CD8-positive, alpha-beta memory T cell (primary cell): Measurements from ENCODE around the gene ANKRD44. TPM values are rescaled to one million over a fixed set of nuclear protein-coding genes. Genes with fewer than 3 reads are reported as not detected.

Experiments
- CTCF ChIA-PET: fragments of 350-600 bp; sonication (Branson Sonifier 250); formaldehyde crosslinking; loops from one replicate; lab custom pipeline; 2021; ENCODE audit warnings: antibody characterized with exemption; lab: Charles Lee
- POLR2A ChIA-PET: fragments of 350-600 bp; sonication (Branson Sonifier 250); formaldehyde crosslinking; loops from one replicate; lab custom pipeline; 2021; ENCODE audit warnings: antibody characterized with exemption; lab: Charles Lee
- DNase-seq, 5 donors: peaks; one replicate each; pipeline versions ENCODE4 v3.0.0 to v3.0.0-alpha.2; 2020 to 2022; ENCODE audit warnings: mixed read lengths in 1 of 5
- H3K27ac ChIP-seq: one replicate; pipeline ENCODE4 v1.7.0; 2013; ENCODE audit warnings: low read depth, mild to moderate bottlenecking, low read length, moderate library complexity
- H3K27me3 ChIP-seq: 2 replicates; pipeline ENCODE4 v1.7.0; 2013; ENCODE audit warnings: low read length, mild to moderate bottlenecking; ENCODE audit not compliant: insufficient read depth, poor library complexity, severe bottlenecking
- H3K36me3 ChIP-seq: 2 replicates; pipeline ENCODE4 v1.7.0; 2013; ENCODE audit warnings: mild to moderate bottlenecking, low read length, moderate library complexity; ENCODE audit not compliant: insufficient read depth
- H3K4me1 ChIP-seq: 2 replicates; pipeline ENCODE4 v1.7.0; 2013; ENCODE audit warnings: mild to moderate bottlenecking, low read length, moderate library complexity; ENCODE audit not compliant: insufficient read depth
- H3K4me3 ChIP-seq: 2 replicates; pipeline ENCODE4 v1.7.0; 2013; ENCODE audit warnings: mild to moderate bottlenecking, low read length
- H3K9me3 ChIP-seq: 2 replicates; pipeline ENCODE4 v1.7.0; 2013; ENCODE audit warnings: mild to moderate bottlenecking, low read length
- H3K27ac Mint-ChIP-seq, 8 donors: one replicate each; pipeline ENCODE4 v1.8.0; 2020 to 2021; ENCODE audit warnings: mixed read lengths in 8 of 8, mild to moderate bottlenecking in 6 of 8, inconsistent platforms in 3 of 8, moderate library complexity in 3 of 8
- H3K27me3 Mint-ChIP-seq, 2 donors: one replicate each; pipeline ENCODE4 v1.8.0; 2020 to 2021; ENCODE audit warnings: mixed read lengths in 2 of 2, mild to moderate bottlenecking in 1 of 2, moderate library complexity in 1 of 2
- H3K36me3 Mint-ChIP-seq, 3 donors: one replicate each; pipeline ENCODE4 v1.8.0; 2020 to 2021; ENCODE audit warnings: mixed read lengths in 3 of 3, inconsistent platforms in 1 of 3, mild to moderate bottlenecking in 1 of 3
- H3K4me1 Mint-ChIP-seq, 3 donors: one replicate each; pipeline ENCODE4 v1.8.0; 2020 to 2021; ENCODE audit warnings: mixed read lengths in 3 of 3, inconsistent platforms in 1 of 3, mild to moderate bottlenecking in 1 of 3
- H3K4me3 Mint-ChIP-seq, 7 donors: one replicate each; pipeline ENCODE4 v1.8.0; 2020 to 2021; ENCODE audit warnings: mixed read lengths in 7 of 7, mild to moderate bottlenecking in 6 of 7, moderate library complexity in 4 of 7, inconsistent platforms in 2 of 7
- H3K9me3 Mint-ChIP-seq, 5 donors: one replicate each; pipeline ENCODE4 v1.8.0; 2020 to 2022; ENCODE audit warnings: mixed read lengths in 5 of 5, mild to moderate bottlenecking in 3 of 5, moderate library complexity in 2 of 5, inconsistent platforms in 1 of 5
- polyA plus RNA-seq: library from polyadenylated mRNA; unstranded; fragments of 300-500 nt; fragmentation: Illumina TruSeq; gene quantifications from one replicate; pipeline ENCODE4 v1.2.3, GENCODE V29; 2021
- total RNA-seq, 2 experiments: library from RNA; stranded (reverse); gene quantifications; one replicate each; pipeline ENCODE4 v1.2.3, GENCODE V29; 2021

ANKRD44 gene
- total and polyA plus RNA-seq, 3 experiments from 2014 or later: 90.1 to 150 (median 142) TPM

GRCh38 chr2:197191177-197191939 lies 119.2 kb downstream of the ANKRD44 start:
- H3K9me3 ChIP-seq: no peaks in the 10 kb centered on the region
- no peaks in the 10 kb centered on the region for H3K36me3 ChIP-seq
- Mint-ChIP-seq H3K4me3 (peak overlapping the region in 6 of 7 donors; percentile 41 to 78 (median 56)), H3K36me3 (peaks cover 0 to 8% (median 4%) of the 10 kb centered on the region in 3 donors), H3K27ac (peak overlapping the region; percentile 72 to 99 (median 88)), H3K27me3 (no peaks in the 10 kb centered on the region), H3K9me3 (no peaks in the 10 kb centered on the region), H3K4me1 (peaks cover 73 to 92% (median 91%) of the 10 kb centered on the region in 3 donors)
- peak overlapping the region; percentile 45 for H3K27ac ChIP-seq
- H3K4me3 ChIP-seq: peak overlapping the region; percentile 4
- DNase-seq: peak in 2 of 5 donors; percentile 64 to 69
- ChIA-PET CTCF (interaction anchor here (0.7 to 3.8 kb wide), 30 partner anchors 9 to 192 kb away, joined by 3 to 58 read pairs (median 4); partner anchors contain the start of gene ANKRD44), POLR2A (interaction anchor here (0.7 to 1.2 kb wide), 5 partner anchors 108 to 124 kb away, joined by 3 to 7 read pairs (median 3); partner anchors contain the start of gene ANKRD44)
- H3K27me3 ChIP-seq: no peaks in the 10 kb centered on the region
- peaks cover 87% of the 10 kb centered on the region for H3K4me1 ChIP-seq

GRCh38 chr2:197190100-197190432 lies 120.5 kb downstream of the ANKRD44 start:
- peaks cover 83% of the 10 kb centered on the region for H3K4me1 ChIP-seq
- no peaks in the 10 kb centered on the region for H3K9me3 ChIP-seq
- CTCF ChIA-PET: interaction anchor here (1.0 to 3.8 kb wide), 10 partner anchors 9 to 190 kb away, joined by 3 to 58 read pairs (median 4); partner anchors contain the start of gene ANKRD44
- POLR2A ChIA-PET: no interaction called here
- Mint-ChIP-seq H3K4me3 (no peak overlapping the region), H3K27ac (peak overlapping the region in 6 of 8 donors; percentile 13 to 74 (median 57)), H3K36me3 (peaks cover 5 to 21% (median 8%) of the 10 kb centered on the region in 3 donors), H3K27me3 (no peaks in the 10 kb centered on the region), H3K9me3 (no peaks in the 10 kb centered on the region), H3K4me1 (peaks cover 72 to 92% (median 91%) of the 10 kb centered on the region in 3 donors)
- no peak for DNase-seq
- peaks cover 7% of the 10 kb centered on the region for H3K36me3 ChIP-seq
- no peaks in the 10 kb centered on the region for H3K27me3 ChIP-seq
- H3K4me3 ChIP-seq: no peak overlapping the region
- H3K27ac ChIP-seq: no peak overlapping the region

GRCh38 chr2:197189426-197190099 lies 121.0 kb downstream of the ANKRD44 start:
- H3K4me1 ChIP-seq: peaks cover 81% of the 10 kb centered on the region
- no peaks in the 10 kb centered on the region for H3K9me3 ChIP-seq
- ChIA-PET POLR2A (no interaction called here), CTCF (interaction anchor here (1.4 to 3.8 kb wide), 6 partner anchors 9 to 124 kb away, joined by 3 to 58 read pairs (median 10); partner anchors contain the start of gene ANKRD44)
- H3K9me3 Mint-ChIP-seq: no peaks in the 10 kb centered on the region
- no peaks in the 10 kb centered on the region for H3K27me3 ChIP-seq
- peaks cover 7 to 26% (median 9%) of the 10 kb centered on the region in 3 donors for H3K36me3 Mint-ChIP-seq
- peak overlapping the region in 7 of 8 donors; percentile 44 to 74 (median 73) for H3K27ac Mint-ChIP-seq
- H3K27ac ChIP-seq: no peak overlapping the region
- H3K4me1 Mint-ChIP-seq: peaks cover 68 to 90% (median 88%) of the 10 kb centered on the region in 3 donors
- DNase-seq: no peak
- H3K36me3 ChIP-seq: peaks cover 9% of the 10 kb centered on the region
- H3K4me3 Mint-ChIP-seq: no peak overlapping the region
- H3K27me3 Mint-ChIP-seq: no peaks in the 10 kb centered on the region
- no peak overlapping the region for H3K4me3 ChIP-seq

GRCh38 chr2:197185676-197186075 lies 124.9 kb downstream of the ANKRD44 start:
- DNase-seq: no peak
- Mint-ChIP-seq H3K27ac (peak overlapping the region in 7 of 8 donors; percentile 23 to 90 (median 65)), H3K4me3 (no peak overlapping the region), H3K9me3 (no peaks in the 10 kb centered on the region), H3K4me1 (peaks cover 76 to 93% (median 92%) of the 10 kb centered on the region in 3 donors), H3K36me3 (peaks cover 8 to 62% (median 21%) of the 10 kb centered on the region in 3 donors), H3K27me3 (no peaks in the 10 kb centered on the region)
- POLR2A ChIA-PET: no interaction called here
- Histone ChIP-seq H3K27me3 (no peaks in the 10 kb centered on the region), H3K4me1 (peaks cover 63% of the 10 kb centered on the region), H3K4me3 (no peak overlapping the region), H3K27ac (no peak overlapping the region), H3K36me3 (peaks cover 16% of the 10 kb centered on the region), H3K9me3 (no peaks in the 10 kb centered on the region)
- CTCF ChIA-PET: no interaction called here

- Histone ChIP-seq H3K9me3 (no peaks in the 10 kb centered on the region), H3K36me3 (peaks cover 16% of the 10 kb centered on the region), H3K4me1 (peaks cover 59% of the 10 kb centered on the region), H3K4me3 (no peak overlapping the region), H3K27ac (no peak overlapping the region), H3K27me3 (no peaks in the 10 kb centered on the region)
- Mint-ChIP-seq H3K27me3 (no peaks in the 10 kb centered on the region), H3K4me1 (peaks cover 81 to 94% (median 92%) of the 10 kb centered on the region in 3 donors), H3K4me3 (no peak overlapping the region), H3K9me3 (no peaks in the 10 kb centered on the region), H3K27ac (peak overlapping the region in 7 of 8 donors; percentile 23 to 90 (median 47)), H3K36me3 (peaks cover 8 to 67% (median 21%) of the 10 kb centered on the region in 3 donors)
- no peak for DNase-seq
- POLR2A ChIA-PET: interaction anchor here (0.7 kb wide), 1 partner anchor 134 kb away, joined by 4 read pairs; no protein-coding TSS in a partner anchor
- CTCF ChIA-PET: interaction anchor here (0.7 to 0.9 kb wide), 2 partner anchors 44 to 141 kb away, joined by 3 read pairs; no protein-coding TSS in a partner anchor
Measured at GRCh38 chr2:197184959-197185586, 125.5 kb downstream of the ANKRD44 start.

GRCh38 chr2:197183355-197183754 lies 127.2 kb downstream of the ANKRD44 start:
- Histone ChIP-seq H3K9me3 (no peaks in the 10 kb centered on the region), H3K4me1 (peaks cover 46% of the 10 kb centered on the region), H3K4me3 (no peak overlapping the region), H3K27ac (no peak overlapping the region), H3K27me3 (no peaks in the 10 kb centered on the region), H3K36me3 (peaks cover 16% of the 10 kb centered on the region)
- H3K4me1 Mint-ChIP-seq: peaks cover 83 to 94% (median 92%) of the 10 kb centered on the region in 3 donors
- H3K27me3 Mint-ChIP-seq: no peaks in the 10 kb centered on the region
- H3K27ac Mint-ChIP-seq: peak overlapping the region; percentile 23 to 89 (median 46)
- H3K9me3 Mint-ChIP-seq: no peaks in the 10 kb centered on the region
- no peak overlapping the region for H3K4me3 Mint-ChIP-seq
- POLR2A ChIA-PET: no interaction called here
- peaks cover 8 to 78% (median 24%) of the 10 kb centered on the region in 3 donors for H3K36me3 Mint-ChIP-seq
- DNase-seq: no peak
- CTCF ChIA-PET: interaction anchor here (1.0 kb wide), 1 partner anchor 177 kb away, joined by 3 read pairs; no protein-coding TSS in a partner anchor

GRCh38 chr2:197182668-197183067 lies 127.9 kb downstream of the ANKRD44 start:
- no peak overlapping the region for H3K4me3 ChIP-seq
- Mint-ChIP-seq H3K27me3 (no peaks in the 10 kb centered on the region), H3K36me3 (peaks cover 8 to 79% (median 24%) of the 10 kb centered on the region in 3 donors), H3K9me3 (no peaks in the 10 kb centered on the region), H3K4me1 (peaks cover 76 to 93% (median 85%) of the 10 kb centered on the region in 3 donors), H3K27ac (peak overlapping the region; percentile 24 to 89 (median 50)), H3K4me3 (peak overlapping the region in 1 of 7 donors; percentile 57)
- ChIA-PET POLR2A (no interaction called here), CTCF (interaction anchor here (2.2 kb wide), 1 partner anchor 69 kb away, joined by 6 read pairs; no protein-coding TSS in a partner anchor)
- H3K27me3 ChIP-seq: no peaks in the 10 kb centered on the region
- no peak for DNase-seq
- peaks cover 40% of the 10 kb centered on the region for H3K4me1 ChIP-seq
- H3K36me3 ChIP-seq: peaks cover 16% of the 10 kb centered on the region
- no peaks in the 10 kb centered on the region for H3K9me3 ChIP-seq
- H3K27ac ChIP-seq: no peak overlapping the region
